KMS-11 (cell line): ENCODE results near the gene CSNK1D.

Experiments used
- H2AFZ ChIP-seq: fragments of 200-600 bp; sonication (generic); 2 replicates; pipeline ENCODE4 v1.6.1; 2016; ENCODE audit warnings: antibody characterized with exemption, mixed run types, low read depth
- H3K27ac ChIP-seq: fragments of 200-600 bp; sonication (generic); 2 replicates; pipeline ENCODE4 v1.6.1; 2016; ENCODE audit warnings: mild to moderate bottlenecking, mixed run types
- H3K27me3 ChIP-seq: fragments of 200-600 bp; sonication (generic); 2 replicates; pipeline ENCODE4 v1.6.1; 2017; ENCODE audit warnings: mild to moderate bottlenecking, low read depth, mixed run types, moderate library complexity; ENCODE audit not compliant: insufficient read depth
- H3K36me3 ChIP-seq: fragments of 200-600 bp; sonication (generic); 2 replicates; pipeline ENCODE4 v1.6.1; 2017; ENCODE audit warnings: mild to moderate bottlenecking, mixed run types; ENCODE audit not compliant: insufficient read depth
- H3K4me1 ChIP-seq: fragments of 200-600 bp; sonication (generic); 2 replicates; pipeline ENCODE4 v1.6.1; 2016; ENCODE audit warnings: mild to moderate bottlenecking, low read depth, mixed run types; ENCODE audit not compliant: poor library complexity, severe bottlenecking
- H3K4me2 ChIP-seq: fragments of 200-600 bp; sonication (generic); 2 replicates; pipeline ENCODE4 v1.7.0; 2016; ENCODE audit warnings: mild to moderate bottlenecking, mixed run types
- H3K4me3 ChIP-seq: fragments of 200-600 bp; sonication (generic); IDR thresholded peaks from 2 replicates; pipeline ENCODE4 v1.6.1; 2017; ENCODE audit warnings: low read depth, low read length, mixed read lengths; ENCODE audit not compliant: insufficient read depth
- H3K79me2 ChIP-seq: fragments of 200-600 bp; sonication (generic); 2 replicates; pipeline ENCODE4 v1.6.1; 2016; ENCODE audit warnings: low read depth, mixed run types; ENCODE audit not compliant: insufficient read depth
- H3K9ac ChIP-seq: fragments of 200-600 bp; sonication (generic); 2 replicates; pipeline ENCODE4 v1.6.1; 2016; ENCODE audit warnings: mild to moderate bottlenecking, mixed run types
- H4K20me1 ChIP-seq: fragments of 200-600 bp; sonication (generic); 2 replicates; pipeline ENCODE4 v1.6.1; 2016; ENCODE audit warnings: mild to moderate bottlenecking, mixed run types; ENCODE audit not compliant: insufficient read depth
- TF ChIP-seq, protein P1 (sequence below): fragments of 200-600 bp; sonication (generic); conservative IDR thresholded peaks from 2 replicates; pipeline ENCODE4 v1.6.1; 2017; ENCODE audit warnings: low read depth, mild to moderate bottlenecking, antibody characterized with exemption, low read length, moderate library complexity, mixed read lengths

Gene CSNK1D

DNA sequence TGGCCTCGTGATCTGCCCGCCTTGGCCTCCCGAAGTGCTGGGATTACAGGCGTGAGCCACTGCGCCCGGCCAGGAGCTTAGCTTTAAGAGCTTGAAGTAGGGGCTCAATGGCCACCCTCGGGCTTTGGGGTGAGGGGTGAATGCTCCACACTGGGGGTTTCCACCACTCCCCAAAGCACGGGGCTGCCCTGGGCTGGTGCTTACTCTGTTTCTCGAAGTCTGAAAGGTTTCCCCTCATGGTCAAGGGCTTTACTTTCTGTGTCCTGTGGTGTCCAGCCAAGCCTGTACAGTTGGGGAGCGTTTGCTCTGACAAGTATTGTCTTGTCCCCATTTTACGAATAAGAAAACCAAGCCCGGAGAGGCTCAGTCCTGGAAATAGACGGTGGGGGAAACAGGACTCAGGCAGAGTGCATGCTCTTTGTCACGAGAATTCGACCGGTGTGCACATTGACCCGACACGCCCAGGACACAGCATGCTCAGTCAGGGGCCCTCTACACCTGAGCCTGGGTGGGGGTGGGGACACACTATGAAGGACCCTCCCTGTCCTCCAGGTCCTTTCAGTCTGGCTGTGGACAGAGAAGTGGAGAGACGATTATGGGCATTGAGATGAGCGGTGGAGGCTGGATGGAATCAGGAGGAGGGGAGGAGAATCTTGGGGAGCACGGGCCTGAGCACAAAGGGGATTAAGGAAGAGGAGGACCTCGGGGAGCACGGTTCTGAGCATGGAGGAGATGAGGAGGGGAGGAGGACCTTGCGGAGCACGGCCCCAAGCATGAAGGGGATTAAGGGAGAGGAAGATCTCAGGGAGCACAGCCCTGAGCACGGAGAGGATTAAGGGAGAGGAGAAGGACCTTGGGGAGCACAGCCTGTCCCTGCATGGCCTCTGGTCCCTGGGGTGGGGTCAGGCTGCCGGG lies 36.4 kb upstream of the CSNK1D start:
- no peaks in the 10 kb centered on the region for H3K4me1 ChIP-seq
- TF ChIP-seq, protein P1, sequence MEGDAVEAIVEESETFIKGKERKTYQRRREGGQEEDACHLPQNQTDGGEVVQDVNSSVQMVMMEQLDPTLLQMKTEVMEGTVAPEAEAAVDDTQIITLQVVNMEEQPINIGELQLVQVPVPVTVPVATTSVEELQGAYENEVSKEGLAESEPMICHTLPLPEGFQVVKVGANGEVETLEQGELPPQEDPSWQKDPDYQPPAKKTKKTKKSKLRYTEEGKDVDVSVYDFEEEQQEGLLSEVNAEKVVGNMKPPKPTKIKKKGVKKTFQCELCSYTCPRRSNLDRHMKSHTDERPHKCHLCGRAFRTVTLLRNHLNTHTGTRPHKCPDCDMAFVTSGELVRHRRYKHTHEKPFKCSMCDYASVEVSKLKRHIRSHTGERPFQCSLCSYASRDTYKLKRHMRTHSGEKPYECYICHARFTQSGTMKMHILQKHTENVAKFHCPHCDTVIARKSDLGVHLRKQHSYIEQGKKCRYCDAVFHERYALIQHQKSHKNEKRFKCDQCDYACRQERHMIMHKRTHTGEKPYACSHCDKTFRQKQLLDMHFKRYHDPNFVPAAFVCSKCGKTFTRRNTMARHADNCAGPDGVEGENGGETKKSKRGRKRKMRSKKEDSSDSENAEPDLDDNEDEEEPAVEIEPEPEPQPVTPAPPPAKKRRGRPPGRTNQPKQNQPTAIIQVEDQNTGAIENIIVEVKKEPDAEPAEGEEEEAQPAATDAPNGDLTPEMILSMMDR: no peak
- no peak overlapping the region for H3K4me3 ChIP-seq
- no peaks in the 10 kb centered on the region for H4K20me1 ChIP-seq
- H3K27me3 ChIP-seq: peaks cover 79% of the 10 kb centered on the region
- no peak overlapping the region for H3K4me2 ChIP-seq
- H3K79me2 ChIP-seq: no peaks in the 10 kb centered on the region
- no peaks in the 10 kb centered on the region for H3K36me3 ChIP-seq
- no peak overlapping the region for H3K9ac ChIP-seq
- H3K27ac ChIP-seq: no peak overlapping the region
- H2AFZ ChIP-seq: no peak overlapping the region

DNA sequence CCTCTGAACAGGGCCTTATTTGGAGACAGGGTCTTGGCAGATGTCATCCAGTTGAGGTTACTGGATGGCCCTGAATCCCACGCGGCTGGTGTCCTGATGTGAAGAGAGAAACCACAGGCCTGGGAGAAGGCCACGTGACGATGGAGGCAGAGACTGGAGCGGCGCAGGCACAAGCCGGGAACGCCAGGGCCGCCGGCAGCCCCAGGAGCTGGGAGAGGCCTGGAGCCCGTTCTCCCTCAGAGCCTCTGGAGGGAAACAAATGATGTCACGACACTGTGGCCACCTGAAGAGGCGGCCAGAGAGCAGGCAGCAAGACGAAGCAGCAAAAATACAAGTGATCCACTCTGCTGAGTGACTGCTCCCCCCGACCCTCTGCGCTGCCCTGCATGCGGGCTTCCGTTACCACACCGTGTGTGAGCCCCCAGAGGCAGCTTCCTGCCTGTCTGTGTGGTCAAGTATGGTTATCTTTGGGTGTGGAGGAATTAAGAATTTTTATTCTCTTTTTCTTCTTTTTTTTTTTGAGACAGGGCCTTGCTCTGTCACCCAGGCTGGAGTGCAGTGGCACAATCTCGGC lies 32.3 kb upstream of the CSNK1D start:
- no peaks in the 10 kb centered on the region for H3K36me3 ChIP-seq
- H2AFZ ChIP-seq: no peak overlapping the region
- no peak overlapping the region for H3K4me3 ChIP-seq
- H3K4me2 ChIP-seq: no peak overlapping the region
- peaks cover 38% of the 10 kb centered on the region for H3K27me3 ChIP-seq
- no peaks in the 10 kb centered on the region for H3K79me2 ChIP-seq
- no peak overlapping the region for H3K27ac ChIP-seq
- TF ChIP-seq, protein P1: no peak
- no peaks in the 10 kb centered on the region for H4K20me1 ChIP-seq
- H3K4me1 ChIP-seq: peaks cover 5% of the 10 kb centered on the region
- H3K9ac ChIP-seq: no peak overlapping the region

DNA sequence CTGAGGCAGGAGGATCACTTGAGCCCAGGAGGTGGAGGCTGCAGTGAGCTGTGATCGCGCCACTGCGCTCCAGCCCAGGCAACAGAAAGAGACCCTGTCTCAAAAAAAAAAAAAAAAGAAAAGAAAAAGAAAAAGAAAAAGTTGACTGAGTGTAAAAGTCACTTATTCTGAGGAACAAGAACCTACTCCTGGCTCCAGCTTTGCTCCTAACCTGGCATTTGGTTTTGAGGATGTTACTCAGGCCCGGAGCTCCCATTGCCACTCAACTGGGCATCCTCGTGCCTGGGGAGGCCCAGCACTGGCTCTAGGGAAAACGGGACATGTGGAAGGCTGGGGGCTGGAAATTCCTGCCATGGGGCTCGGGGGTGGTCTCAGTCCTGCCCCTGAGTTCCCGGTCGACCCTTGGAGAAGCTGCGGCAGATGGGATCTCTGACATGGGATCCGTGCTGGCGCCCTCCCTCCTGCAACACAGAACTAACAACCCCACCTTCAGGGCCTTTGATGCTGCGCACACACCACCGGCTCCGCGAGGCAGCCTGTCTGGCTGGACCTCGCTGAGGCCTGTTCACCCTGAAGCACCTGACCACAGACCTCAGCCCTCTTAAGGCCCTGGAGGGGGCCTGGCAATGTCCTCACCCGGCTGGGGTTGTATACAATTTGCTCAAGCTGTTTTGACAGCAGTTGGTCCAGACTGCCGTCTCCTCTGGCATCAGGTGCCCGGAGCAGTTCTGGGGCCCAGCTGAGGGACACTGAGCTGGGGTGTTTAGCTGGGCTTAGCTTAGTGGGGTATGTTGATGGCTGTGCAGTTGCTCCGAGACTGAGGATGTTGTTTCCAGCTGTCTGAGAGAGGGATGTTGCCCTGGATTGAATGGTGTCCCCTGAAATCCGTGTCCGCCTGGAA lies 31.6 kb upstream of the CSNK1D start:
- Histone ChIP-seq H3K9ac (no peak overlapping the region), H3K79me2 (no peaks in the 10 kb centered on the region), H3K27me3 (peaks cover 32% of the 10 kb centered on the region), H3K4me1 (peaks cover 10% of the 10 kb centered on the region), H2AFZ (no peak overlapping the region), H3K4me2 (no peak overlapping the region), H3K27ac (no peak overlapping the region), H4K20me1 (no peaks in the 10 kb centered on the region), H3K4me3 (no peak overlapping the region), H3K36me3 (no peaks in the 10 kb centered on the region)
- TF ChIP-seq, protein P1: no peak

DNA sequence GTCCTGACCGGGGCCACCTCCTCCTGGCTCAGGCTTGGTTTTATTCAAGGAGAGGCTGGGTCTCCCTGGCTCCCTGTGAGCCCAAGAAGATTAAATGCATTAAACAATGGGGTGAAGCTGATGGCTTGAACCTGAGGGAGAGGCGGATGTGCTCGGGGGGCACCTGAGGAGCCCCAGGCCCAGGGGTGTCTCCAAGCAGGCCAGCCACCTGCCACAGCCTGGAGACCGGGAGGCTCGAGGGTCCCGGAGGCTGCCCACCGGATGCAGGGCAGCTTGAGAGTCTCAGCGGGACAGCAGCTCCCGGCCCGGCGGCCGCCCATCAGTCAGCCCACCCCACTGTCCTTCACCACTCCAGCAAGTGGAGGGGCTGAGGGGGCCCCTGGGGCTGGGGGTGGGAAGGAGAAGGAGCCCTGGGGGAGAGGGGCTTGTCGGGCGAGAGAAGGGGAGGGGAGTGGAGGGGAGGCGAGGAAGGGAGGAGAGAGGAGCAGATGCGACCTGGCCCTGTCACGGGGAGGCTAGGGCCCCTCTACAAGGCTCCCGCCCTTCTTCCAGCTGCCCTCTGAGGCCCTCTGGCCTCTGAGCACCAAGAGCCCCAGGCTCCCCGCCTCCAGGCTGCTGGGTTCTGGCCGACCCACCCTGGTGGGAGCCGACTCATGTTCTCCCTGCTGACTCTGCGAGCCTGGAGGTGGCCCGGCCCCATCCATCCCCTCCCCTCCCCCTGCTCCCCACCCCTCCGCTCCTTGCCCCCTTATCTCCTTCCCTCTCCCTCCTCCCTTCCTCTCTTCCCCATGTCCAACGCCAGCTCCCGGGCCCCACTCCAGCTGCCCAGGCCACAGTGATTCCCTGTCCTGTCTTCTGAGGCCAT lies 30.7 kb upstream of the CSNK1D start:
- H3K4me3 ChIP-seq: no peak overlapping the region
- peaks cover 10% of the 10 kb centered on the region for H3K4me1 ChIP-seq
- H3K4me2 ChIP-seq: no peak overlapping the region

More for the DNA sequence above, 30.7 kb upstream of the CSNK1D start:
- H3K79me2 ChIP-seq: no peaks in the 10 kb centered on the region
- H3K36me3 ChIP-seq: no peaks in the 10 kb centered on the region
- no peak overlapping the region for H2AFZ ChIP-seq
- no peaks in the 10 kb centered on the region for H4K20me1 ChIP-seq
- H3K9ac ChIP-seq: no peak overlapping the region
- no peak overlapping the region for H3K27ac ChIP-seq
- peaks cover 23% of the 10 kb centered on the region for H3K27me3 ChIP-seq
- TF ChIP-seq, protein P1: no peak
